HEK293 (cell line): ENCODE measurements around the gene CDX1.

Experiments used
- CTCF ChIP-seq: fragments of 450-650 bp; formaldehyde crosslinking; IDR thresholded peaks from 2 replicates; pipeline ENCODE4 v1.5.1; 2016; ENCODE audit warnings: missing biosample characterization, missing genetic modification characterization
- PBX3 ChIP-seq: sonication (generic); formaldehyde crosslinking; IDR thresholded peaks from 2 replicates; pipeline ENCODE4 v1.8.1; 2022; ENCODE audit warnings: mild to moderate bottlenecking, moderate library complexity, missing genetic modification reagents
- PRDM1 ChIP-seq: fragments of 450-650 bp; formaldehyde crosslinking; IDR thresholded peaks from 2 replicates; pipeline ENCODE4; 2016; ENCODE audit warnings: missing biosample characterization, missing genetic modification characterization
- SP7 ChIP-seq: fragments of 450-650 bp; formaldehyde crosslinking; IDR thresholded peaks from 2 replicates; pipeline ENCODE4 v1.5.1; 2016; ENCODE audit warnings: missing biosample characterization, missing genetic modification characterization
- TCF7L2 ChIP-seq: IDR thresholded peaks from 2 replicates; pipeline ENCODE4 v1.6.1; 2011; ENCODE audit warnings: low read depth, mild to moderate bottlenecking, inconsistent platforms, low read length, moderate library complexity, borderline replicate concordance
- ZNF114 ChIP-seq: fragments of 450-650 bp; formaldehyde crosslinking; IDR thresholded peaks from 2 replicates; pipeline ENCODE4 v1.5.0; 2017; ENCODE audit warnings: missing biosample characterization, missing genetic modification characterization
- ZNF157 ChIP-seq: fragments of 450-650 bp; formaldehyde crosslinking; IDR thresholded peaks from 2 replicates; pipeline ENCODE4 v1.5.1; 2016; ENCODE audit warnings: missing biosample characterization, missing genetic modification characterization
- ZNF169 ChIP-seq: fragments of 450-650 bp; formaldehyde crosslinking; IDR thresholded peaks from 2 replicates; pipeline ENCODE4 v1.5.1; 2016; ENCODE audit warnings: missing biosample characterization, missing genetic modification characterization
- ZNF248 ChIP-seq: fragments of 450-650 bp; formaldehyde crosslinking; IDR thresholded peaks from 2 replicates; pipeline ENCODE4 v1.5.1; 2017; ENCODE audit warnings: missing biosample characterization, missing genetic modification characterization
- ZNF654 ChIP-seq: fragments of 450-650 bp; formaldehyde crosslinking; IDR thresholded peaks from 2 replicates; pipeline ENCODE4 v1.5.1; 2016; ENCODE audit warnings: low read depth, missing biosample characterization, missing genetic modification characterization
- ZNF785 ChIP-seq: fragments of 450-650 bp; formaldehyde crosslinking; IDR thresholded peaks from 2 replicates; pipeline ENCODE4 v1.5.1; 2016; ENCODE audit warnings: missing biosample characterization, missing genetic modification characterization

GRCh38 chr5:150137168-150137957 lies 29.2 kb upstream of the CDX1 start:
- TF ChIP-seq PBX3 (CRISPR knock-in tag) (no peak), PRDM1 (no peak), ZNF785 (tag by site-specific recombination) (no peak), CTCF (tag by site-specific recombination) (no peak), TCF7L2 (no peak), ZNF654 (tag by site-specific recombination) (no peak), ZNF248 (tag by site-specific recombination) (no peak), ZNF169 (tag by site-specific recombination) (no peak), ZNF157 (tag by site-specific recombination) (no peak), SP7 (tag by site-specific recombination) (no peak), ZNF114 (tag by site-specific recombination) (no peak)
